NK-92 (cell line): ENCODE measurements around the gene EHBP1.

Source experiments
- DNase-seq: peaks from one replicate; lab custom pipeline; 2025; ENCODE audit not compliant: unreplicated experiment; lab: John Stamatoyannopoulos, UW

The EHBP1 gene

GRCh38 chr2:62774555-62775366 is 69.2 kb downstream of the EHBP1 start:
- DNase-seq: no peak

GRCh38 chr2:62775367-62775668 is 69.8 kb downstream of the EHBP1 start:
- no peak for DNase-seq

- no peak for DNase-seq
These were observed 78.2 kb downstream of the EHBP1 start for GRCh38 chr2:62783679-62784078.

- DNase-seq: no peak
These were observed 78.8 kb downstream of the EHBP1 start for GRCh38 chr2:62784341-62784740.

- DNase-seq: no peak
These were observed 79.7 kb downstream of the EHBP1 start for GRCh38 chr2:62785216-62785615.

GRCh38 chr2:62785810-62786597 is 80.5 kb downstream of the EHBP1 start:
- DNase-seq: no peak

GRCh38 chr2:62787386-62787785 is 81.9 kb downstream of the EHBP1 start:
- DNase-seq: no peak

GRCh38 chr2:62789518-62789917 is 84.0 kb downstream of the EHBP1 start:
- DNase-seq: no peak

GRCh38 chr2:62789918-62790317 is 84.4 kb downstream of the EHBP1 start:
- DNase-seq: no peak

- DNase-seq: no peak
These were observed 86.9 kb downstream of the EHBP1 start for GRCh38 chr2:62792408-62792807.

GRCh38 chr2:62793213-62793612 is 87.7 kb downstream of the EHBP1 start:
- no peak for DNase-seq

GRCh38 chr2:62794791-62795190 is 89.3 kb downstream of the EHBP1 start:
- DNase-seq: no peak

GRCh38 chr2:62795341-62795740 is 89.8 kb downstream of the EHBP1 start:
- no peak for DNase-seq

GRCh38 chr2:62797107-62797506 is 91.6 kb downstream of the EHBP1 start:
- no peak for DNase-seq

GRCh38 chr2:62800618-62801017 is 95.1 kb downstream of the EHBP1 start:
- DNase-seq: no peak

GRCh38 chr2:62801110-62801509 is 95.6 kb downstream of the EHBP1 start:
- DNase-seq: no peak

- no peak for DNase-seq
These were observed 96.5 kb downstream of the EHBP1 start for GRCh38 chr2:62801814-62802523.

GRCh38 chr2:62803961-62804360 is 98.4 kb downstream of the EHBP1 start:
- no peak for DNase-seq

- no peak for DNase-seq
These were observed 100.7 kb downstream of the EHBP1 start for GRCh38 chr2:62806231-62806630.

- DNase-seq: no peak
These were observed 103.0 kb downstream of the EHBP1 start for GRCh38 chr2:62808554-62808953.

GRCh38 chr2:62811086-62811485 is 105.6 kb downstream of the EHBP1 start:
- no peak for DNase-seq

GRCh38 chr2:62811972-62812371 is 106.5 kb downstream of the EHBP1 start:
- no peak for DNase-seq
